ENCODE measurements around the gene C5orf63.

GRCh38 chr5:127031147-127031862, 42.0 kb downstream of the C5orf63 start:
- no peak for TF ChIP-seq CTCF (IDR thresholded peaks at IDR 0.05; ENCODE audit: insufficient read depth, low read length)
- no peak for TF ChIP-seq REST (IDR thresholded peaks at IDR 0.05; ENCODE audit: insufficient replicate concordance, low read depth)
- no peak for TF ChIP-seq POLR2AphosphoS5 (IDR thresholded peaks at IDR 0.05; ENCODE audit: low read depth)

All from HL-60 (cell line).